HG03342 (cell line): Measurements from ENCODE around the gene ETS2.

Source experiments
- ATAC-seq: cut with Tn5 transposase; IDR thresholded peaks from one replicate; pipeline ENCODE4 v1.9.1; 2021; ENCODE audit warnings: mild to moderate bottlenecking, moderate library complexity; ENCODE audit not compliant: unreplicated experiment

The ETS2 gene

GRCh38 chr21:38805328-38806152 is at the start of gene ETS2:
Gene ETS2, plus strand, starts transcription at chr21:38805929. Its CDS starts 4,106 bp downstream, at chr21:38810035.
- peak; percentile 66 for ATAC-seq

- no peak for ATAC-seq
Observed at GRCh38 chr21:38756746-38757145, 49.0 kb upstream of the ETS2 start.

- ATAC-seq = no peak
Observed at GRCh38 chr21:38758501-38759214, 47.1 kb upstream of the ETS2 start.

- no peak for ATAC-seq
Observed at GRCh38 chr21:38759413-38759812, 46.3 kb upstream of the ETS2 start.

- no peak for ATAC-seq
Observed at GRCh38 chr21:38760017-38760761, 45.5 kb upstream of the ETS2 start.

- no peak for ATAC-seq
Observed at GRCh38 chr21:38760762-38761155, 45.0 kb upstream of the ETS2 start.

DNA sequence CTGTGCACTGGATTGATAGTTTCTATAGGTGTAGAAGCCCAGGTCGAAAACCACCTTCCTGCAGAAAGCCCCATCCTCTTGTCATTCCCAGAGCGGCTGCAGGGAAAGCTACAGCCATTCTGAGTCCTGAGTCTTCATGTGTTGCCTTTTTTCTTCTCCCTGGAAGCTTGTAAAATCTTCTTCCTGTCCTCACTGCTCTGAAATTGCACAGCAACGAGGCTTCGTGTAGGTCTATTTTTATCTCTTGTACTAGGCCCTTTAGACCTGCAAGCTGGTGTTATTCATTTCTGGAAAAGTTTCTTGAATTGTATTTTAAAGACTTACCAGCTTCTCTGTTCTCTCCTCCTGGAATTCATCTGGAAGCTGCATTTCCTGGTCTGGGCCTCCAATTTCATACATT is 44.2 kb upstream of the ETS2 start:
- ATAC-seq = no peak

DNA sequence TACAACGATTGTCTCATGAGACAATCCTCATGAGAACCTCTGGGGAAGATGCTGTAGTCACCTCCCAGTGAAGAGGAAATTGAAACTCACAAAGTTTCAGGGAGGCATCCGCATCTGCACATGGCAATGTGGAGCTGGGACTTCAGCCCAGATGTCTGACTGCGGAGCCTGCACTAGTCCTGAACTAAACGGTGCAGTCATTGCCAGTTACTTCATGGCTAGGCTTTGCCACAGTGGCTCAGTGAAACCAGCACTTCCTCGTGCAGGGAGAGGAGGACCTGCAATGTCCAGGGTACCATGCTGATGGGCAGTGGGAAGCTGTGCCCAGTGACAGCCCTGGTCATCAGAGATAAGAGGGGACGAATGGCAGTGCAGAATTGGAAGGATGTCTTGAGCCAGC is 40.7 kb upstream of the ETS2 start:
- ATAC-seq = no peak

GRCh38 chr21:38766987-38767722 is 38.6 kb upstream of the ETS2 start:
- ATAC-seq = peak; percentile 95

DNA sequence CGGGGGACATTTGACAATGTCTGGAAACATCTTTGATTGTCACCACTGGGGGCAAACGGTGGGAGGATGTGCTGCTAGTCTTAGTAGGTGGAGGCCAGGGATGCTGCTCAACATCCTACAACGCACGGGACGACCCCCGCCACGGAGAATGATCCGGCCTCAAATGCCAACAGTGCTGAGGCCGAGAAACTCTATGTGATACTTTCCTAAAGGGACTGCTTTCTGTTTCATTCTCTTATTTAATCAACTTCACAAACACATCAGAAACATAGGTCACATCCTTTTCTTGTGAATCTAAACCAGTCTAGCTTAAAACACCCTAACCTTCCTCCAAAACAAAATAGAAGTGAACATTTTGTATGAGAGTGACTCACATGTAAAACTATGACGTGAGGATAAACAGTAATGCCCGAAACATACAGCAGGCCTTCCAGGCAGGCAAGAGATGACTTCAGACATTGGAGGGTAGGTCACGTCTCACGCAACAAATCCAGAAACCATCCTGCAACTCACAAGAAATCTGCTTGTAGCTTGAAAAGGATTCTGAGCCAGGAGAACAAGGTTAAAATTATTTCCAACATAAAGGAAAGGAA is 37.2 kb upstream of the ETS2 start:
- no peak for ATAC-seq

DNA sequence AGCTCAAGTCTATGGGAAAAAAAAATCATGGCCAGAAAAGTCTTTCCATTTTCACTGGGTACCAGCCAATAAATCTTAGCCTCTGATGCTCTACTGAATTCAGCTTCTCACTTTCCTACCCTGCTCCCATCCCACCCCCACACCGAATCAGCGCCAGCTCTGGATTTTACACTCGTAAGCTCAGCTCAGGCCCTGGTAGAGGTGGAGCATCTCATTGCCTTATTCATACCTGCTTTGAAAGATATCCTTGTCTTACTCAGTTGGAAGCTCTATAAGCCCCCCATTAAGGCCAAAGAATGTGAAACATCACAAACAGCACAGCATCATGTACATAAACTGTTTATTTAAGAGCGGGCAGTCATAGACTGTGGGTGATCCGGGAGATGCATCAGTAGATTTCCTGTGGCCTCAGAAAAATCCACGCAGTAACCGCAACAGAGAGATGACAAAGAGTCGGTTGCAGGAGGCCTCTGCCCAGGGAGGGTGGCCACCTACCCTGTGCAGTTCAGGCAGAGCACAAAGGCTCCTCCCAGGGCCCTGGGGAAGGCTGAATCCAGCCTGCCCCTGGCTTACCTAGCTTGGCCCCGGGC is 36.4 kb upstream of the ETS2 start:
- ATAC-seq = no peak

DNA sequence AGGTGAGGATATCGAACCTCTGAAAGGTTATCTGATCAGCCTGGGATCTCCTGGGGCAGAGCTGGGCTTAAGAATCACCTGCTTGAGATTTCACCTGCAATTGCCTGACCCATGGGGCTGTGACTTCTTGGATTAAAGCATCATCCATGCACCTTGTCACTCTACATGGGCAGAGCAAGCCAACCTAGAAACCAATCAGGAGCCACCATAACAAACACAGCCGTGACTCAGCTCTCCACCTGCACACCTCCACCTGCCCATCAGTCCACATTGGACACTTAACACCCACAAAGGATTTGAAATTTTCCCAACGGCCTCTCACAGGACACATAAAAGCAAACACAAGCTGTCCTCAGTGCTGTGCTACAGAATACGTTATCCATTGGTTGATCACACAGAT is 35.1 kb upstream of the ETS2 start:
- ATAC-seq = no peak

GRCh38 chr21:38771536-38771935 is 34.2 kb upstream of the ETS2 start:
- ATAC-seq = no peak

DNA sequence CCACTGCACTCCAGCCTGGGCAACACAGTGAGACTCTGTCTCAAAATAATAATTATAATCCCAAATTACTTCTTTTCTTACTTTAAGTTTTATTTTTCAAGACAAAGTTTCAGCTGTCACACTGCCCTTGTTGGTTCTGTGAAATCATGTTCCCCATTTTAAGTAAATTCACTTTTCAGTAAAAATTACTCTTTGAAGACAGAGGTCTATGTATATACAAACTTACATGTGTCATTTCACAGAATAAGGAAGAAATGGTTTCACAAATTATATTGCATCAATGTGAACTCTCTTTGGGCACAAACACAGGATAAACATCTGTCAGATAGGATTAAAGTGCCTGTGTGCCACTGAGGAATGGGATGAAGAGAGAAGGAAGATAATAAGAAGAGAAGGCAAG is 33.1 kb upstream of the ETS2 start:
- ATAC-seq = no peak

DNA sequence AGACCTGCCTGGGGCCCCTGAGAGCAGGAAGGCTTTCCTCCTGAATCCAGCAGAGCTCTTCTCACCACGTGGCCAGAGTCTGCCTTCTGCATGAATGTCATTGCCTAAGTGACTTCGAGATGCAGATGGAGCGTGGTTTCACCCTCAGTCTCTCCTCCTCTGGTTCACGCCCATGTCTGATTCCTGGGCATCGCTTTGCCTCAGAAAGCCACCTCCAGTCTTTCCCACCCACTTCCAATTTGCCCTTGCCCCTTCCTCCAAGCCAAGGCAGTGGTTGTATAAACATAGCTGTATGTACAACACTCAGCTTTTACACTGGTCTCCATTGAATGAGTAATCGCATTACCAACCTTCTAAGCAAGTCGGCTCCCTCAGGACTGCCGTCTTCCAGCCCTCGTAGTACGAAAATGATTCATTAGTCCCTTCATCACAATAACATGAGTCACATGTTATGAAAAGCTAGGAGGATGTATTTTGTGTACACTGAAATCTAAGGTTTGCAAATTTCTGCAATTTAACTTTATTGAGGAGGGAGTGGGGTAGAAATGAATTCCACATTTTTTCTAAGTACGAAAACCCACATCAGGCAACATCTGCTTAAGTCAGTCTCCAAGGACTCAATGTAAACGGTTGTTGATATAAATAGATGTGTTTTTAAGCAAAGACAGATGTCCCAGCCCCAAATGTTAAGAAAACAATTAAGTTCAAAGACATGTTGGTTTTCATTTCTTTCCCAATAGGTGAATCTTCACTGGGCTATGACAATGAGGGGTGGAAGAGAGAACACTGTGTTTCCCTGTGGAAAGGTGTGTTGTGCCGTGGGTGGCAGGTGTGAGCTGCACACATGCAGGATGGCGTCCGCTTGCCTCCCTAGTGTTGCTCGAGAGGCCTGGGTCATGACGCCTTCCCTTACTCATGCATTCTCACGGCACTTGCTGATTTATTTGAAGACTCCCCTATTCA is 32.3 kb upstream of the ETS2 start:
- ATAC-seq = no peak

DNA sequence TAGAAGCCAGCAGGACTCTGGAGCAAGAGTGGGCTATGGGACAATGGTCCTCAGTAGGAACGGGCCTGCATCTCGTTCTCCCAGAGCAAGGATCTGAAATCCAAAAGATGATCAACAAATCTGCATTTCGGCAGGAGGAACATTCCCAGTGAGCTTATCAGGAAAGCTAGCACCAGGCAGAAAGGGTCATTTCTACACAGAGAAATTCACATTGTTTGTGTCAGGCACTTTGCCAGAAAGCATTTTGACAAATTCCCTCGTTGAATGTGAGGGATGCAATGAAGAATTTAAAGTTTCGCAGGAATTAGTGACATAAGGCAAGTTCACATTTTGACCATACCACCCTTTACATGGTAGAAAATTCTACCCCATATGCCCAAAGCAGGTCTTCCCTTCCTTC is 31.6 kb upstream of the ETS2 start:
- ATAC-seq = no peak

- ATAC-seq = no peak
Observed at GRCh38 chr21:38774586-38775285, 31.0 kb upstream of the ETS2 start.

DNA sequence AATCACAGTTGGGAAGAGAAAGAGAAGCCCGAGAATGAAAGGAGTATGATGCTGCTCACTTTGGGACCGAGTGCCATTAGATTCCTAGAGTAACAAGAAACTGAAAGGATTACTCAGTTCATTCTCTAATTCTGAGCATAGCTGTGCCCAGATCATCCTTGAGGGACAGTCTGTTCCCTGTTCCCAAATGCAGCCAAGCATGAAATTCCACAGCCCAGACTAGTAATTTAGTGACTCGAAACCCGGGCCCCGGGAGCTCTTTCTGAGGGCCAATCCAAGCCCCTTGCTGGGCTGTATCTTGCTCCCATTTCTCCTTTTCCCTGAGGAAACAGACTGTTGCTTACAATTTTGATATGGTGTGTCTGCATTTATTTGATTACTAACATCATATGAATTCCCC is 30.0 kb upstream of the ETS2 start:
- ATAC-seq = no peak
